ENCODE results near the gene SF3A1. TPM values are rescaled to one million over a fixed set of nuclear protein-coding genes. Genes with fewer than 3 reads are reported as not detected.

SF3A1 gene
- total RNA-seq, 2 donors from 2014 or later, result 298 to 325 TPM

- ATAC-seq (replicated peaks in 1 of 2), result peak in 1 of 2 donors; percentile 5
- peak overlapping the region; percentile 86 to 90 for H3K4me3 Mint-ChIP-seq
- H3K4me1 Mint-ChIP-seq (ENCODE audit: low read depth), result peaks cover 42% of the 10 kb centered on the region
- H3K27me3 Mint-ChIP-seq (ENCODE audit: low read depth), result no peaks in the 10 kb centered on the region
- DNase-seq, result no peak
- H3K27ac Mint-ChIP-seq, result no peak overlapping the region
- no peaks in the 10 kb centered on the region for H3K36me3 Mint-ChIP-seq (ENCODE audit: insufficient read depth in 2 of 2)
- no peaks in the 10 kb centered on the region for H3K9me3 Mint-ChIP-seq
These were observed 41.3 kb upstream of the SF3A1 start for GRCh38 chr22:30397656-30398635.

- peak within 1 kb of the TSS; percentile 86 to 90 for H3K4me3 Mint-ChIP-seq
These were observed 40.4 kb upstream of the SF3A1 start, which contains the start of gene SEC14L2 for GRCh38 chr22:30396871-30397655. TSS of gene SEC14L2 (plus strand) at chr22:30397018. CDS start at chr22:30397117, 99 bp downstream.

DNA sequence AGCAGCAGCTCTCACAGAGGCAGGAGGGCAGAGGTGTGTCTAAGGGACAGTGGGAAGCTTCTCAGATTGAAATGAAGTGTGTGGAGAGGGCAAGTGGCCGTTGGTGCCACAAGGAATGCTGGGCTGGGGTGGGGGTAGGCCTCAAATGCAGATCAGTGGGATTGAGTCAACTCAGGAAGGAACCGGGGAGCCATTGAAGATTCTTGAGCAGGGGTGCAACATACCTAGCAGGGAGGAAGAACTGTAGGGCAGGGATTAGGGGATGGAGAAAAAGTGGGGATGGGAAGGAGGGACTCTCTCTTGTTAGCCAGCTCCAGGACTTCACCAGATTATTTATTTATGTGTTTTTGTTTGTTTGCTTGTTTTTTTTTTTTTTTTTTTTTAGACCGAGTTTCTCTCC lies 37.2 kb upstream of the SF3A1 start:
- Mint-ChIP-seq H3K4me3 (no peak overlapping the region), H3K27ac (no peak overlapping the region), H3K4me1 (ENCODE audit: low read depth) (peaks cover 57% of the 10 kb centered on the region), H3K9me3 (no peaks in the 10 kb centered on the region), H3K36me3 (ENCODE audit: insufficient read depth in 2 of 2) (no peaks in the 10 kb centered on the region), H3K27me3 (ENCODE audit: low read depth) (no peaks in the 10 kb centered on the region)
- DNase-seq (no peak), ATAC-seq (replicated peaks in 1 of 2) (no peak)

More at GRCh38 chr22:30396871-30397655, 40.4 kb upstream of the SF3A1 start, which contains the start of gene SEC14L2:
- peaks cover 50% of the 10 kb centered on the region for H3K4me1 Mint-ChIP-seq (ENCODE audit: low read depth)
- DNase-seq (peak; percentile 71 to 77), ATAC-seq (replicated peaks in 1 of 2) (peak; percentile 87 to 89)
- no peaks in the 10 kb centered on the region for H3K9me3 Mint-ChIP-seq
- no peaks in the 10 kb centered on the region for H3K36me3 Mint-ChIP-seq (ENCODE audit: insufficient read depth in 2 of 2)
- H3K27ac Mint-ChIP-seq, result no peak within 1 kb of the TSS
- no peaks in the 10 kb centered on the region for H3K27me3 Mint-ChIP-seq (ENCODE audit: low read depth)

DNA sequence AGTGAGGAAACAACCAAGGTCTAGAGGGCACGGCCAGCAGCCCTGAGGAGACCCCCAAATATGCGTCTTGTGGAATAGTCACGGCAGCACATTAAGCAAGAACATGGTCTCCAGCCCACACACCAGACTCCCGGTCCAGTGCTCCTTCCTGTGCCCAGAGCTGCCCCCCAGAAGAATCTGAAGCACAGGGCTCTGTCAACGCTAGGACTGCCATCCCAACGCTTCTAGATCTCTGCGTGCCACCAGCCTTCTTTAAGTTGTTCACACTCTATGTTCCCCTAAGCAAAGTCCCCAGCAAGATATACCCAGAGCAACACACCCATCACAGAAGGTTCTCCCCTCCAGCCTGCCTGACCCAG lies 36.6 kb upstream of the SF3A1 start:
- H3K27ac Mint-ChIP-seq, result peak overlapping the region; percentile 58
- H3K9me3 Mint-ChIP-seq, result no peaks in the 10 kb centered on the region

DNA sequence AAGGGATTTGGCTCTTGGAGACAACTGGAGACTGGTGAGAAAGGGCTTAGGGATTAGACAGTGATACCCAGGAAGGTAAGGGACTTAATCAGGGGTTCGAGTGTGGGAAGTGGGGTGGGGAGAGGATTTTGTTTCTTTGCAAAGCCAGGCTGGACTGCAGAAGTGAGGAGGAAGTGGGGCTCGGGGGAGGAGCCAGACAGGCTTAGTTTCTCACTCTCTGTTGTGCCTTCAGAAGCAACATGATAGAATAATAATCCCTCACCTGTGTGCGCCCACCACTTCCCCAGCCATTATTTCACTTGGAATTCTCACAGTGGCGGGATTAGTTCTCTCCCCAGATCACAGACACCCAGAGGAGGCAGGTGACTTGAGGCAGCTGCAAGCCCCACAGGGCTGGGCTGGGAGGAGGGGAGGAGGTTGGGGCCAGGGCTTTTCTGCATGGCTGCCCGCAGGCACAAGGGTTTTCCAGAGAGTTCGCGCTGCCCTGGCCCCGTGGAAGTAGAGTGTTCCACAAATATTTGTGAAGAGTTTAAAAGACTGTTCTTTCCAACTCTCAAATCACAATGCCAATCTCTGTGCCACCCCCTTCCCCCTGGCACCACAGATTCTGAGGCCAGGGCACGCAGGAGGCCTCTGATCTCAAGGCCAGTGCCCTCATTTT lies 36.1 kb upstream of the SF3A1 start:
- H3K27ac Mint-ChIP-seq, result no peak overlapping the region
- no peak overlapping the region for H3K4me3 Mint-ChIP-seq
- ATAC-seq (replicated peaks in 1 of 2), result no peak
- H3K9me3 Mint-ChIP-seq, result no peaks in the 10 kb centered on the region
- DNase-seq, result peak in 1 of 2 donors; percentile 16
- H3K27me3 Mint-ChIP-seq (ENCODE audit: low read depth), result no peaks in the 10 kb centered on the region
- H3K36me3 Mint-ChIP-seq (ENCODE audit: insufficient read depth in 2 of 2), result no peaks in the 10 kb centered on the region
- H3K4me1 Mint-ChIP-seq (ENCODE audit: low read depth), result peaks cover 46% of the 10 kb centered on the region

More for the DNA sequence above, 36.6 kb upstream of the SF3A1 start:
- no peak for ATAC-seq (replicated peaks in 1 of 2)
- H3K27me3 Mint-ChIP-seq (ENCODE audit: low read depth), result no peaks in the 10 kb centered on the region
- peaks cover 51% of the 10 kb centered on the region for H3K4me1 Mint-ChIP-seq (ENCODE audit: low read depth)
- no peaks in the 10 kb centered on the region for H3K36me3 Mint-ChIP-seq (ENCODE audit: insufficient read depth in 2 of 2)
- H3K4me3 Mint-ChIP-seq, result no peak overlapping the region
- DNase-seq, result no peak

- Mint-ChIP-seq H3K27ac (peak overlapping the region; percentile 76), H3K36me3 (ENCODE audit: insufficient read depth in 2 of 2) (no peaks in the 10 kb centered on the region), H3K4me1 (ENCODE audit: low read depth) (peaks cover 47% of the 10 kb centered on the region), H3K4me3 (peak overlapping the region; percentile 3 to 29), H3K9me3 (no peaks in the 10 kb centered on the region), H3K27me3 (ENCODE audit: low read depth) (no peaks in the 10 kb centered on the region)
- ATAC-seq (replicated peaks in 1 of 2) (peak; percentile 61 to 62), DNase-seq (peak; percentile 80 to 84)
These were observed 34.4 kb upstream of the SF3A1 start for GRCh38 chr22:30390974-30391691.

GRCh38 chr22:30386960-30387827 lies 30.5 kb upstream of the SF3A1 start, which contains the start of gene RNF215:
TSS of gene RNF215 (minus strand) at chr22:30387411. CDS start at chr22:30387313, 98 bp downstream.
- H3K4me3 Mint-ChIP-seq, result peak within 1 kb of the TSS; percentile 70 to 86
- no peaks in the 10 kb centered on the region for H3K36me3 Mint-ChIP-seq (ENCODE audit: insufficient read depth in 2 of 2)
- ATAC-seq (replicated peaks in 1 of 2) (peak; percentile 82), DNase-seq (peak; percentile 83 to 94)
- H3K9me3 Mint-ChIP-seq, result no peaks in the 10 kb centered on the region
- peaks cover 23% of the 10 kb centered on the region for H3K4me1 Mint-ChIP-seq (ENCODE audit: low read depth)
- H3K27me3 Mint-ChIP-seq (ENCODE audit: low read depth), result no peaks in the 10 kb centered on the region
- H3K27ac Mint-ChIP-seq, result no peak within 1 kb of the TSS

GRCh38 chr22:30386608-30386959 lies 29.9 kb upstream of the SF3A1 start:
- DNase-seq, result no peak
- Mint-ChIP-seq H3K27ac (no peak overlapping the region), H3K36me3 (ENCODE audit: insufficient read depth in 2 of 2) (no peaks in the 10 kb centered on the region), H3K27me3 (ENCODE audit: low read depth) (no peaks in the 10 kb centered on the region), H3K4me1 (ENCODE audit: low read depth) (peaks cover 19% of the 10 kb centered on the region), H3K4me3 (peak overlapping the region; percentile 56 to 86), H3K9me3 (no peaks in the 10 kb centered on the region)
- no peak for ATAC-seq (replicated peaks in 1 of 2)

DNA sequence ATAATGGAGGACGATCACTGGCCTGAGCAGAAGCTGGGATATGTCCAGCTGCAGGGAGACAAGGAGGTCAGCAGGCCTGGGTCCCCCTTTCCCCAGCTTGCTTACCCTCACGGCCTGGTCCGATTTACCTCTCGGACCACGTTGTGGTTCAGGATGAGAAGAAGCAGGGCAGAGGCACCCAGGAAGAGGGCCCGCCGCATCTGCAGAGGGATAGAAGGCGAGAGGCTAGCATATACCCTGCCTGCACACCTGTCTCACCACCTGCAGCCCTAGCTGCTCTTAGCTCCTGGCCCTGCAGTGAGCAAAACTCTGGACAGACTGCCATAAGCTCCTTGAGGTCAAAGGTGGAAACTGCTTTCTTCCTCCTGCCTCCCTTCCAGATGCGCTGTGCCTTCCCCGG lies 29.2 kb upstream of the SF3A1 start:
- Mint-ChIP-seq H3K4me1 (ENCODE audit: low read depth) (peaks cover 19% of the 10 kb centered on the region), H3K4me3 (peak overlapping the region in 1 of 2 donors; percentile 86), H3K9me3 (no peaks in the 10 kb centered on the region), H3K27ac (no peak overlapping the region), H3K27me3 (ENCODE audit: low read depth) (no peaks in the 10 kb centered on the region), H3K36me3 (ENCODE audit: insufficient read depth in 2 of 2) (no peaks in the 10 kb centered on the region)
- no peak for DNase-seq
- ATAC-seq (replicated peaks in 1 of 2), result no peak

- Mint-ChIP-seq H3K27me3 (ENCODE audit: low read depth) (no peaks in the 10 kb centered on the region), H3K9me3 (no peaks in the 10 kb centered on the region), H3K4me1 (ENCODE audit: low read depth) (peaks cover 24% of the 10 kb centered on the region), H3K36me3 (ENCODE audit: insufficient read depth in 2 of 2) (no peaks in the 10 kb centered on the region), H3K27ac (no peak overlapping the region), H3K4me3 (no peak overlapping the region)
- no peak for ATAC-seq (replicated peaks in 1 of 2)
- DNase-seq, result no peak
These were observed 26.4 kb upstream of the SF3A1 start for GRCh38 chr22:30383061-30383460.

DNA sequence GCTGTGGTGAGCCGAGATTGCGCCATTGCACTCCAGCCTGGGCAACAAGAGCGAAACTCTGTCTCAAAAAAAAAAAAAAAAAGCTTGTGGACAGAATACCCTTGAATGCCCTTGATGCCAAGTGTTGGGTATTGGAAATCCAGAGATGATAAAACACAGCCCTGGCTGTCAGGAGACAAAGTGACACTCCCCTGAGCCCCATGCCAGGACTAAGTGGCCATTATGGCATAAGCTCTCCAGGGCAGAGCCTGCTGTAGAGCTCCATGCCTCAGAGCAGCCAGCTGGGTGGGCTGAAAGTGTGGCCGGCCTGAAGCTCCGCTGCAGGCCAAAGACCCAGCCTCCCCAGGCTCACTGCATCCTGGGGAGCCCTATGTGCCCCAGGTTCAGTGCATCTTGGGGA lies 25.6 kb upstream of the SF3A1 start:
- no peak for ATAC-seq (replicated peaks in 1 of 2)
- Mint-ChIP-seq H3K4me1 (ENCODE audit: low read depth) (peaks cover 21% of the 10 kb centered on the region), H3K27me3 (ENCODE audit: low read depth) (no peaks in the 10 kb centered on the region), H3K36me3 (ENCODE audit: insufficient read depth in 2 of 2) (no peaks in the 10 kb centered on the region), H3K27ac (no peak overlapping the region), H3K9me3 (no peaks in the 10 kb centered on the region), H3K4me3 (no peak overlapping the region)
- DNase-seq, result no peak

Data from activated T-cell treated with anti-CD3 and anti-CD28 coated beads, Interleukin-2, amount 50 U/mL, for 72 hours (primary cell).